ENCODE data around the gene GPC3. TPM values are rescaled to one million over a fixed set of nuclear protein-coding genes. Genes with fewer than 3 reads are reported as not detected.

GPC3 gene
- total RNA-seq, 5 donors from 2014 or later (not counting 1 experiment from before 2014, with no cell fraction given): 0.72 to 1.5 (median 1.1) TPM

GRCh38 chrX:133837091-133837490 lies 148.3 kb downstream of the GPC3 start:
- H3K9me3 Mint-ChIP-seq: no peaks in the 10 kb centered on the region
- POLR2A ChIA-PET: no interaction called here
- H3K27ac ChIP-seq (ENCODE audit: low read length): no peak overlapping the region
- H3K4me3 Mint-ChIP-seq: no peak overlapping the region
- CTCF ChIA-PET: interaction anchor here in 1 of 2 donors (1.4 kb wide), 1 partner anchor 139 kb away, joined by 6 read pairs; no protein-coding TSS in a partner anchor
- no peak overlapping the region for H3K27ac Mint-ChIP-seq
- H3K9me3 ChIP-seq: no peaks in the 10 kb centered on the region
- no peak overlapping the region for H3K4me3 ChIP-seq (ENCODE audit: control insufficient read depth in 1 of 2, extremely low read depth in 1 of 2, low read length in 1 of 2)
- H3K4me1 Mint-ChIP-seq: no peaks in the 10 kb centered on the region
- H3K36me3 Mint-ChIP-seq: no peaks in the 10 kb centered on the region
- H3K36me3 ChIP-seq (ENCODE audit: control insufficient read depth in 2 of 2, extremely low read depth in 1 of 2, insufficient read depth in 1 of 2, low read length in 1 of 2): no peaks in the 10 kb centered on the region
- DNase-seq: no peak
- no peaks in the 10 kb centered on the region for H3K4me1 ChIP-seq (ENCODE audit: control insufficient read depth in 1 of 2, extremely low read depth in 1 of 2, insufficient read depth in 2 of 2, low read length in 2 of 2)
- H3K27me3 ChIP-seq (replicated peaks in 1 of 2; ENCODE audit: control insufficient read depth in 2 of 2, extremely low read depth in 1 of 2, insufficient read depth in 2 of 2, low read length in 1 of 2): no peaks in the 10 kb centered on the region
- no peak for ATAC-seq (replicated peaks in 1 of 4)
- peaks cover 0 to 20% of the 10 kb centered on the region in 2 donors for H3K27me3 Mint-ChIP-seq
- no CpG with 5 or more reads among the region's 2 CpGs for WGBS (ENCODE audit: insufficient coverage)

- CTCF ChIA-PET: interaction anchor here in 1 of 2 donors (1.4 kb wide), 1 partner anchor 138 kb away, joined by 6 read pairs; no protein-coding TSS in a partner anchor
- no peak for ATAC-seq (replicated peaks in 1 of 4)
- H3K27me3 Mint-ChIP-seq: peaks cover 0 to 16% of the 10 kb centered on the region in 2 donors
- WGBS (ENCODE audit: insufficient coverage): no CpG with 5 or more reads among the region's 3 CpGs
- Histone ChIP-seq H3K4me3 (ENCODE audit: control insufficient read depth in 1 of 2, extremely low read depth in 1 of 2, low read length in 1 of 2) (no peak overlapping the region), H3K36me3 (ENCODE audit: control insufficient read depth in 2 of 2, extremely low read depth in 1 of 2, insufficient read depth in 1 of 2, low read length in 1 of 2) (no peaks in the 10 kb centered on the region), H3K27ac (ENCODE audit: low read length) (no peak overlapping the region), H3K4me1 (ENCODE audit: control insufficient read depth in 1 of 2, extremely low read depth in 1 of 2, insufficient read depth in 2 of 2, low read length in 2 of 2) (no peaks in the 10 kb centered on the region), H3K9me3 (no peaks in the 10 kb centered on the region), H3K27me3 (replicated peaks in 1 of 2; ENCODE audit: control insufficient read depth in 2 of 2, extremely low read depth in 1 of 2, insufficient read depth in 2 of 2, low read length in 1 of 2) (no peaks in the 10 kb centered on the region)
- H3K4me1 Mint-ChIP-seq: no peaks in the 10 kb centered on the region
- H3K36me3 Mint-ChIP-seq: no peaks in the 10 kb centered on the region
- POLR2A ChIA-PET: no interaction called here
- H3K27ac Mint-ChIP-seq: no peak overlapping the region
- no peak overlapping the region for H3K4me3 Mint-ChIP-seq
- no peaks in the 10 kb centered on the region for H3K9me3 Mint-ChIP-seq
- no peak for DNase-seq
Observed at GRCh38 chrX:133836561-133836960, 148.8 kb downstream of the GPC3 start.

DNA sequence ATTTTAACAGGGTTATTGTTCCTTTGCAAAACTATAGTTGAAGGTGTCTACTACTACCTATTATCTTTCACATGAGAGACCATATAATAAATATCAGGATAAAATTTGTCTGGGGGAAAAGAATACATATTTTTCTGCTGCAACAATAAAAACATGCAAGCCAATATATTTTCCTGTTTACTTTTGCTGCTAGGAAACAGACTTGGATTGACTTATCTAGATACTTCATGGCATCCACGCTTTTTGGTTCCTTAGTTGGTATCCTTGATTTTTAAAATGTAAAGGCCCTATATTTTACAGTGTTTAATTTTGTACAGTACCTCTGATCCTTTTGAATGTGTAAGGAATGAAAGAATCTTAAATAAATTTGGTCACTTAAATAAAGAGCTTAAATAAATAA lies 150.6 kb downstream of the GPC3 start:
- no peak for DNase-seq
- WGBS (ENCODE audit: insufficient coverage): no CpG with 5 or more reads among the region's 1 CpG
- no peaks in the 10 kb centered on the region for H3K36me3 Mint-ChIP-seq
- H3K36me3 ChIP-seq (ENCODE audit: control insufficient read depth in 2 of 2, extremely low read depth in 1 of 2, insufficient read depth in 1 of 2, low read length in 1 of 2): no peaks in the 10 kb centered on the region
- no peak for ATAC-seq (replicated peaks in 1 of 4)
- no peaks in the 10 kb centered on the region for H3K9me3 Mint-ChIP-seq
- no peaks in the 10 kb centered on the region for H3K9me3 ChIP-seq
- POLR2A ChIA-PET: no interaction called here
- H3K4me3 Mint-ChIP-seq: no peak overlapping the region
- H3K27ac ChIP-seq (ENCODE audit: low read length): no peak overlapping the region
- H3K27me3 ChIP-seq (replicated peaks in 1 of 2; ENCODE audit: control insufficient read depth in 2 of 2, extremely low read depth in 1 of 2, insufficient read depth in 2 of 2, low read length in 1 of 2): no peaks in the 10 kb centered on the region
- H3K27me3 Mint-ChIP-seq: peaks cover 0 to 9% of the 10 kb centered on the region in 2 donors
- H3K4me1 Mint-ChIP-seq: no peaks in the 10 kb centered on the region
- H3K27ac Mint-ChIP-seq: no peak overlapping the region
- CTCF ChIA-PET: interaction anchor here in 1 of 2 donors (0.5 to 1.3 kb wide), 2 partner anchors 10 to 71 kb away, joined by 3 to 5 read pairs; no protein-coding TSS in a partner anchor
- no peaks in the 10 kb centered on the region for H3K4me1 ChIP-seq (ENCODE audit: control insufficient read depth in 1 of 2, extremely low read depth in 1 of 2, insufficient read depth in 2 of 2, low read length in 2 of 2)
- H3K4me3 ChIP-seq (ENCODE audit: control insufficient read depth in 1 of 2, extremely low read depth in 1 of 2, low read length in 1 of 2): no peak overlapping the region

GRCh38 chrX:133819546-133819945 lies 165.8 kb downstream of the GPC3 start:
- no peaks in the 10 kb centered on the region for H3K36me3 Mint-ChIP-seq
- ATAC-seq (replicated peaks in 1 of 4) (no peak), DNase-seq (no peak)
- H3K9me3 Mint-ChIP-seq: no peaks in the 10 kb centered on the region
- CTCF ChIA-PET: no interaction called here
- no peaks in the 10 kb centered on the region for H3K4me1 Mint-ChIP-seq
- H3K27ac ChIP-seq (ENCODE audit: low read length): no peak overlapping the region
- no peaks in the 10 kb centered on the region for H3K4me1 ChIP-seq (ENCODE audit: control insufficient read depth in 1 of 2, extremely low read depth in 1 of 2, insufficient read depth in 2 of 2, low read length in 2 of 2)
- no peaks in the 10 kb centered on the region for H3K9me3 ChIP-seq
- H3K27ac Mint-ChIP-seq: no peak overlapping the region
- peaks cover 0 to 40% of the 10 kb centered on the region in 2 donors for H3K27me3 Mint-ChIP-seq
- H3K4me3 ChIP-seq (ENCODE audit: control insufficient read depth in 1 of 2, extremely low read depth in 1 of 2, low read length in 1 of 2): no peak overlapping the region
- POLR2A ChIA-PET: no interaction called here
- H3K36me3 ChIP-seq (ENCODE audit: control insufficient read depth in 2 of 2, extremely low read depth in 1 of 2, insufficient read depth in 1 of 2, low read length in 1 of 2): no peaks in the 10 kb centered on the region
- no peak overlapping the region for H3K4me3 Mint-ChIP-seq
- no peaks in the 10 kb centered on the region for H3K27me3 ChIP-seq (replicated peaks in 1 of 2; ENCODE audit: control insufficient read depth in 2 of 2, extremely low read depth in 1 of 2, insufficient read depth in 2 of 2, low read length in 1 of 2)

DNA sequence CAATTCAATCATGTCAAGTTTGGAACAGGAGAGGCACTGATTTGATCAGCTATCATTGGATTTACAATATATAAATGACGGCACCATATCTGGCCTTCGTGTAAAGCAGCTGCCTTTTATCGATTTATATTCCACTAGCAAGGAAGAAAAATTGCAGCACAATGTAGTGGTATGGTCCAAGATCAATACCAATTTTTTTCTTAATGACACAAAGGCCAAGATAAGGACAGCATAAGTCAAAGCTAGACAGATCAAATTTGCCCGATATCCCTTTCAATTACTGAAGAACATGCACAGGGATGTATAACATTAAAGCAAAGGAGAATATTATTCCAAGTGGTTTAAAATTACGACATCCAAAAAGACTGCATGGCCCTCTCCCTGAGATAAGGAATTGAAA lies 167.4 kb downstream of the GPC3 start:
- H3K27ac ChIP-seq (ENCODE audit: low read length): no peak overlapping the region
- ATAC-seq (replicated peaks in 1 of 4) (no peak), DNase-seq (no peak)
- ChIA-PET CTCF (no interaction called here), POLR2A (no interaction called here)
- no peaks in the 10 kb centered on the region for H3K4me1 ChIP-seq (ENCODE audit: control insufficient read depth in 1 of 2, extremely low read depth in 1 of 2, insufficient read depth in 2 of 2, low read length in 2 of 2)
- no peaks in the 10 kb centered on the region for H3K4me1 Mint-ChIP-seq
- no peaks in the 10 kb centered on the region for H3K9me3 ChIP-seq
- no peaks in the 10 kb centered on the region for H3K36me3 Mint-ChIP-seq
- no CpG with 5 or more reads among the region's 5 CpGs for WGBS (ENCODE audit: insufficient coverage)
- H3K4me3 Mint-ChIP-seq: no peak overlapping the region
- no peak overlapping the region for H3K27ac Mint-ChIP-seq
- peaks cover 0 to 35% of the 10 kb centered on the region in 2 donors for H3K27me3 Mint-ChIP-seq
- H3K36me3 ChIP-seq (ENCODE audit: control insufficient read depth in 2 of 2, extremely low read depth in 1 of 2, insufficient read depth in 1 of 2, low read length in 1 of 2): no peaks in the 10 kb centered on the region
- H3K4me3 ChIP-seq (ENCODE audit: control insufficient read depth in 1 of 2, extremely low read depth in 1 of 2, low read length in 1 of 2): no peak overlapping the region
- H3K9me3 Mint-ChIP-seq: no peaks in the 10 kb centered on the region
- no peaks in the 10 kb centered on the region for H3K27me3 ChIP-seq (replicated peaks in 1 of 2; ENCODE audit: control insufficient read depth in 2 of 2, extremely low read depth in 1 of 2, insufficient read depth in 2 of 2, low read length in 1 of 2)

DNA sequence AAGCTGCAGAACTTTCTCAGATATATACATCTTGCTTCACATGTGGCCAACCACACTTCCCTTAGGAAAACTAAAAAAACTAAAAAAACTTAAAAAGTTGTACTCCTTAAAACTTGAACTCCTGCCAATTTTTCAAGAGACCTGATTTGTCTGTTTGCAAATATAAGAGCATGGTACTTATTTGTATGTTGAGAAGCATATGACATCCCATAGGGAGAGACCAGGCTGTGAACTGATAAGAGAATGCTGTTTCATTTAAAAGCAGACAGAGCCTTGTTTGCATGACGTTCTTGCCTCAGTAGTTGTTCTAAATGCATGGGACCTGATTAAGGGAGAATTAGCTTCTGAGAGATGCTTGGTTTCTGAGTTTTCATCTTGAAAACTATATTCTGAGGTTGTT lies 169.9 kb downstream of the GPC3 start:
- ChIA-PET POLR2A (no interaction called here), CTCF (no interaction called here)
- Histone ChIP-seq H3K36me3 (ENCODE audit: control insufficient read depth in 2 of 2, extremely low read depth in 1 of 2, insufficient read depth in 1 of 2, low read length in 1 of 2) (no peaks in the 10 kb centered on the region), H3K9me3 (no peaks in the 10 kb centered on the region), H3K4me3 (ENCODE audit: control insufficient read depth in 1 of 2, extremely low read depth in 1 of 2, low read length in 1 of 2) (no peak overlapping the region), H3K27ac (ENCODE audit: low read length) (no peak overlapping the region), H3K4me1 (ENCODE audit: control insufficient read depth in 1 of 2, extremely low read depth in 1 of 2, insufficient read depth in 2 of 2, low read length in 2 of 2) (no peaks in the 10 kb centered on the region), H3K27me3 (replicated peaks in 1 of 2; ENCODE audit: control insufficient read depth in 2 of 2, extremely low read depth in 1 of 2, insufficient read depth in 2 of 2, low read length in 1 of 2) (no peaks in the 10 kb centered on the region)
- Mint-ChIP-seq H3K36me3 (no peaks in the 10 kb centered on the region), H3K4me3 (no peak overlapping the region), H3K4me1 (no peaks in the 10 kb centered on the region), H3K27ac (no peak overlapping the region), H3K27me3 (peaks cover 0 to 26% of the 10 kb centered on the region in 2 donors), H3K9me3 (no peaks in the 10 kb centered on the region)
- no CpG with 5 or more reads among the region's 1 CpG for WGBS (ENCODE audit: insufficient coverage)
- DNase-seq: no peak
- no peak for ATAC-seq (replicated peaks in 1 of 4)

DNA sequence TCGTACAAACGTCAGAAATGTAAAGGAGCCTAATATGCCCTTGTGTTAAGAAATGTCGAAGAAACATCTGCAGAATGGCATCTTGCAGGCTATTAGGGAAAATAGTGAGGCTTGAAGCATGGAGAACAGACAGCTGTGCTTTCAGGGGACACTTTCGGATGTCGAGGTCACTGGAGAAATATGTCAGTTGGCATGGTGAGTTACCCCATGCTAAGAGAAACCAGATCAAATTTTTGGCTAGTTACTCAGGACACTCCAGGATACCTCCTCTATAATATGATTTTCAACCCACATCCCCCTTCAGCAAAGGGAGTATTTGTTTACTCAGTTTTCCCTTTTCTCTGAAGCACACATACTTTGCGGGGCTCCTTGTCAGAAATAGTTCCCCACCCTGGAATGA lies 171.4 kb downstream of the GPC3 start:
- POLR2A ChIA-PET: no interaction called here
- no peak overlapping the region for H3K4me3 Mint-ChIP-seq
- CTCF ChIA-PET: no interaction called here

More for the DNA sequence above, 171.4 kb downstream of the GPC3 start:
- no peaks in the 10 kb centered on the region for H3K9me3 ChIP-seq
- Mint-ChIP-seq H3K36me3 (no peaks in the 10 kb centered on the region), H3K27me3 (peaks cover 0 to 20% of the 10 kb centered on the region in 2 donors), H3K9me3 (no peaks in the 10 kb centered on the region), H3K27ac (no peak overlapping the region), H3K4me1 (no peaks in the 10 kb centered on the region)
- no peaks in the 10 kb centered on the region for H3K27me3 ChIP-seq (replicated peaks in 1 of 2; ENCODE audit: control insufficient read depth in 2 of 2, extremely low read depth in 1 of 2, insufficient read depth in 2 of 2, low read length in 1 of 2)
- no peak overlapping the region for H3K27ac ChIP-seq (ENCODE audit: low read length)
- no CpG with 5 or more reads among the region's 6 CpGs for WGBS (ENCODE audit: insufficient coverage)
- no peaks in the 10 kb centered on the region for H3K4me1 ChIP-seq (ENCODE audit: control insufficient read depth in 1 of 2, extremely low read depth in 1 of 2, insufficient read depth in 2 of 2, low read length in 2 of 2)
- ATAC-seq (replicated peaks in 1 of 4): no peak
- no peaks in the 10 kb centered on the region for H3K36me3 ChIP-seq (ENCODE audit: control insufficient read depth in 2 of 2, extremely low read depth in 1 of 2, insufficient read depth in 1 of 2, low read length in 1 of 2)
- no peak overlapping the region for H3K4me3 ChIP-seq (ENCODE audit: control insufficient read depth in 1 of 2, extremely low read depth in 1 of 2, low read length in 1 of 2)
- no peak for DNase-seq
